ENCODE data around the gene TMEM30B. TPM values are rescaled to one million over a fixed set of nuclear protein-coding genes. Genes with fewer than 3 reads are reported as not detected.

TMEM30B gene
- total RNA-seq, 2 experiments from 2014 or later = 1.4 to 1.6 TPM

DNA sequence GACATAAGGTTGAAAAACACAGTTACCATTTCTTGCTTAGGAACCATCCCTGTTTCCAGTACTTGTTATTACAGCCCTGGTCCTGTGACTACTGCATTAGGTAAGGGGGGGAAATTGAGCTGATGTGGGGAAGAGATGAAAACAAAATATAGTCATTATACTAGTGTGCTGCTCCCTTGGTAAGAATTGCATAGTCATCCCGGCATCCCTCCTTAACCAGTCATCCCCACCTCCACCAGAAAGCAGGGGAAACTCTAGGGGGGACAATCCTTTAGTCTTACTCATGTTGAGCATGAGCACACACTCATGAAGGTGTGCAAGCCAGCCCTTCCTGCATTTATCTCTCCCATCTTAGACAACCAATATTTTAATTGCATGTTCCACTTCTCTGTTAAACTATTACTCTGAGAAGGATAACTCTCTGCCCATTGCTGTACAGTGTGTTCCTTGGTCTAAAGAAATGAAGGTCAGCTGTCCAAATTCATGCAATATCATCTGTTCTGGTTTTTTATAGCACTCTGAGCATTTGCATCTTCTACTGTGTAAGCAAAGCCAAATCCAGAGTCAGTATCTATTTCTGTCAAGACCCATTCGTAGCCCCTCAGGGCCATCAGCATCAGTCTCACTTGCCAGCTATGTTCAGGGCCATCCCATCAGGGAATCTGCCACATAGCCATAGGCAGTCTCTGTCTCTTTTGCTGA is 46.8 kb downstream of the TMEM30B start:
- H3K27ac Mint-ChIP-seq = no peak overlapping the region
- ATAC-seq (ENCODE audit: low read depth) = no peak
- H3K27me3 Mint-ChIP-seq = peaks cover 18% of the 10 kb centered on the region
- H3K4me1 Mint-ChIP-seq = no peaks in the 10 kb centered on the region
- H3K4me3 Mint-ChIP-seq = no peak overlapping the region
- no peaks in the 10 kb centered on the region for H3K9me3 Mint-ChIP-seq
- POLR2A ChIA-PET = no interaction called here
- no peaks in the 10 kb centered on the region for H3K36me3 Mint-ChIP-seq
- DNase-seq = no peak

DNA sequence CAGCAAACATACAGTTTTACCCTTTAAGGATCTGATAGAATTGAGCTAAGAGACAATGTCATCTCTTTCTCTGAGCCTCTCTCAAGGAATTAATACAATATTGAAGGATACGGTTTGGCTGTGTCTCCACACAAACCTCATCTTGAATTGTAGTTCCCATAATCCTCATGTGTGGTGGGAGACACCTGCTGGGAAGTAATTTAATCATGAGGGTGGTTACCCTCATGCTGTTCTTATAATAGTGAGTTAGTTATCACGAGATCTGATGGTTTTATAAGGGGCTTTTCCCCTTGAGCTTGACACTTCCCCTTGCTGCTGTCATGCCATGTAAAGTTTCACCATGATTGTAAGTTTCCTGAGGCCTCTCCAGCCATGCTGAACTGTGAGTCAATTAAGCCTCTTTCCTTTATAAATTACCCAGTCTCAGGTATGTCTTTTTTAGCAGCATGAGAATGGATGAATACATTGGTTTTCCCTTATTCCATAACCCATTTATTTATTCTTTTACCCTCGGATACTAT is 47.6 kb downstream of the TMEM30B start:
- no peak for DNase-seq
- no peaks in the 10 kb centered on the region for H3K9me3 Mint-ChIP-seq
- H3K36me3 Mint-ChIP-seq = no peaks in the 10 kb centered on the region
- no peaks in the 10 kb centered on the region for H3K4me1 Mint-ChIP-seq
- POLR2A ChIA-PET = no interaction called here
- no peak for ATAC-seq (ENCODE audit: low read depth)
- peaks cover 19% of the 10 kb centered on the region for H3K27me3 Mint-ChIP-seq
- H3K4me3 Mint-ChIP-seq = no peak overlapping the region
- H3K27ac Mint-ChIP-seq = no peak overlapping the region

DNA sequence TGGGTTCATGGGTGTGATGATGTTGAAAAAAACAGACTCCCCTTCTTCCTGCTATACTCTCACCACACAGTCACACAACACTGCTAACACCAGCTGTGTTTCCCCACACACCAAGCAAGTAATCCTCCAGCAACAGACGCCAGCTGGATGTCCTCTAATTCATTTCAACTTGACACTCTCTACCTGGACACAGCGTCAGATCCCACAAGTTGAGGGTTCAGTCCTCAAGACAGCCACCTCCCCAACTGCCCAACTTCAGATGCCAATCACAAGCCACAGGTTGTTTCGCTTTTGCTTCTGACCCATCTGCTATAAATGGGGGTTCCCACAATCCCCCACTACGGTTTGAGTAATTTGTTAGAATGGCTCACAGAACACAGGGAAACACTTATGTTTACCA is 49.3 kb downstream of the TMEM30B start:
- H3K4me3 Mint-ChIP-seq = no peak overlapping the region
- H3K27me3 Mint-ChIP-seq = peaks cover 24% of the 10 kb centered on the region
- no peak for ATAC-seq (ENCODE audit: low read depth)
- POLR2A ChIA-PET = no interaction called here
- H3K9me3 Mint-ChIP-seq = no peaks in the 10 kb centered on the region
- no peak for DNase-seq
- H3K4me1 Mint-ChIP-seq = no peaks in the 10 kb centered on the region
- H3K36me3 Mint-ChIP-seq = no peaks in the 10 kb centered on the region
- H3K27ac Mint-ChIP-seq = no peak overlapping the region

DNA sequence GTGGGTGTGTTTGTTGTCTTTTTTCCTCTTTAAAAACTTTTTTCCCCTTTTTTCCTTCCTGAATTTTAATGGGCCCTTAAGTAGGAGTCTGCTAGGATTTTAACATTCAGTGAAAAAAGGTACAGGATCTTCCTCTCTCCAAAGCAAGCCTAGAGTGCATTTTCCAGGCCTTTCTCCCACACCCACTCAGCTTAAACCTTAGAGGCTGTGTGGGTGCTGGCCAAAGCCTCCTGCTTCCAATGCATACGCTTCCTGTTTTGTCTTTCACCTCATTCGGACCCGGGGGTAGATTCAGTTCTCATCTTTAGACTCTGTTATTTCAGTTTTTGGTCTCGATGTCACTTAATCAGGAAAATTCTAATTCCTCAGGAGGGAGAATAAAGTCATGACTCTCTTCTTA is 51.2 kb downstream of the TMEM30B start:
- no peak for ATAC-seq (ENCODE audit: low read depth)
- no peaks in the 10 kb centered on the region for H3K36me3 Mint-ChIP-seq
- no peak overlapping the region for H3K27ac Mint-ChIP-seq
- no peaks in the 10 kb centered on the region for H3K4me1 Mint-ChIP-seq
- no peak overlapping the region for H3K4me3 Mint-ChIP-seq
- peaks cover 29% of the 10 kb centered on the region for H3K27me3 Mint-ChIP-seq
- no peaks in the 10 kb centered on the region for H3K9me3 Mint-ChIP-seq
- POLR2A ChIA-PET = no interaction called here
- no peak for DNase-seq

DNA sequence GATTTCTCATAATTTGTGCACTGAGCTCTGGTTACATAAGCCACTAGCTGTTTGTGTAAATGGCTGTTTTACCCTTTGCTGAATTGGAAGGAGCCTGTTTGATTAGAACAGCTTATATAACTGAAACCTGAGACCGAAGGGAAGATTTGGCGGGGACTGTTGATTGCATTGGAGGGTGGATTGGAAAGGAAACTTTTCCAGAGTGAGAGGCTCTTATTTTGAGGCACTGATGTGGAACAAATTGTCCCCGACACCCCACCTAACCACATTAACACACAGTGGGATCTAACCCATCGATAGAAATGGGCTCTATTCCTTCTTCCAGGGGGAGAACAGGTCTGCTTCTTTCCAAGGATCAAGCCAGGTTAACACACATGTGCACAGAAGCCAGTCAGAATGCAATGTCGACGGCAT is 51.7 kb downstream of the TMEM30B start:
- H3K4me1 Mint-ChIP-seq = no peaks in the 10 kb centered on the region
- no peak for DNase-seq
- peaks cover 28% of the 10 kb centered on the region for H3K27me3 Mint-ChIP-seq
- H3K9me3 Mint-ChIP-seq = no peaks in the 10 kb centered on the region
- H3K27ac Mint-ChIP-seq = no peak overlapping the region
- ATAC-seq (ENCODE audit: low read depth) = no peak
- no peaks in the 10 kb centered on the region for H3K36me3 Mint-ChIP-seq
- no peak overlapping the region for H3K4me3 Mint-ChIP-seq
- POLR2A ChIA-PET = no interaction called here

DNA sequence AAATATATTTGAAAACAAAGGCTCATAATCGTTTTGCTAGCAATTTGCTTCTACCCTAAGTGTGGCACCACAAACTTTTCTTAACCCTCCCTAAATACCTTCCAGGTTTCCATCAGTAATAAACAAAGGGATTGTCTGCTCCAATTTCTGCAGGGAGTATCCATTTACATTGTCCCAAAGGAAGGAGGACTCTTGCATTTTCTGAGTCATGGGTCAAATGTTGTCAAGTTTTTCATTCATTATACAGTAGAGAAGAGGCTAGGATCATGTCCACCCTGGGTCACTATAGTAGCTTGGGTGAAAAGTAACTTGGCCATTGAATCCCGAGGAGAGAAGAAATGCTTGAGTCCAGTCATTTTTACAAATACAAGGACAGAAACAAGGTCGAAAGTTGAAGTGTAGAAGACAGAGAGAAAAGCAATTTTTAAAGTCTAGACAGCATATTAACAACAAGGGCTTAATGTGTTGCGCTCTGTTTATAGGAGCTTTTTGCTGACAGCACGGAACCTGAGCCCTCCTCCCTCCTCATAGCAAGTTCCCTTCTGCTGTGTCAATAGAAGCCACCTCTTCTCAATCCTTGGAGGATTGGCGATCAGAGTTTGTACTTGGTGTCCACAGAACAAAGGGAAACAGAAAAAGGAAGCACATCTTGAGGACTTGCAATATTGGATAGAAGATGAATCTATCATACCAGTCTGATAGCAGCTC is 53.1 kb downstream of the TMEM30B start:
- ATAC-seq (ENCODE audit: low read depth) (no peak), DNase-seq (no peak)
- no peak overlapping the region for H3K4me3 Mint-ChIP-seq
- H3K27ac Mint-ChIP-seq = no peak overlapping the region
- H3K4me1 Mint-ChIP-seq = no peaks in the 10 kb centered on the region
- peaks cover 38% of the 10 kb centered on the region for H3K27me3 Mint-ChIP-seq
- no peaks in the 10 kb centered on the region for H3K9me3 Mint-ChIP-seq
- H3K36me3 Mint-ChIP-seq = no peaks in the 10 kb centered on the region
- POLR2A ChIA-PET = no interaction called here

Other genes starting within 250 kb of the TMEM30B start
- 100 to 1,000 TPM; 318 TPM for gene PRKCH, start 40.2 kb upstream of the TMEM30B start, total RNA-seq